ENCODE measurements around the gene TUBGCP2. TPM values are rescaled to one million over a fixed set of nuclear protein-coding genes. Genes with fewer than 3 reads are reported as not detected.

The TUBGCP2 gene
- polyA plus RNA-seq, 1 donor (not counting 4 experiments of a cell fraction or from before 2014, with no cell fraction given): 55.8 TPM

DNA sequence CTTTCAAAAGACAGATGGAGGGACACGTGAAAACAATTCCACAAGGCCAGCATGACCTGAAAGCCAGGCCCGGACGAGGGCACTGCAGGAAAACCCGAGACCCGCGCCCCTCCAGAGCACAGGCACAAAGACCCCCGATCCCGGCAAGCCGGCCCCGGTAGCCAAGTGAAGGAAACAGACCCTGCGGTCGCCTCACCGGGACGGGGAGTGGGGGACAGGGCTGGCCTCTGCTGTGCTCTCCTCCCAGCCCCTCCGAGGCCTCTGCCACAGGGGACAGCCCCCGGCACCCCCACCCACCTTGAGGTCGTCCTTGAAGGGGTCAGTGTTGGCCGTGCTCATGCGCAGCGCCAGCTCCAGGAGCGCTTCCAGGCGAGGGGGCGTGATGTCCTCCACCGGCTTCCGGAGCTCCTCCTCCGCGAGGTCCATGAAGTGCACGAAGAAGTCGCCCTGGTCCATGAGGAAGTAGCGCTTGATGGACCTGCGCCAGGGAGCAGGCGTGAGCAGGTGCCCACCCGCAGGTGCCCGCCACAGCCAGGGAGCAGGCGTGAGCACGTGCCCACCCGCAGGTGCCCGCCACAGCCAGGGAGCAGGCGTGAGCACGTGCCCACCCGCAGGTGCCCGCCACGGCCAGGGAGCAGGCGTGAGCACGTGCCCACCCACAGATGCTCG is 20.7 kb downstream of the TUBGCP2 start:
- H3K9me3 ChIP-seq (ENCODE audit: control insufficient read depth, low read depth, low read length): no peaks in the 10 kb centered on the region
- no peak for FAIRE-seq
- no peak overlapping the region for H2AFZ ChIP-seq (ENCODE audit: control insufficient read depth, low read length)
- H3K9me1 ChIP-seq (ENCODE audit: control insufficient read depth, extremely low read depth, insufficient read depth, low read length): peaks cover 2% of the 10 kb centered on the region
- dilution Hi-C loops (cut with MboI; ENCODE audit: extremely low pct_ligation_motif_present, low sequenced_read_pairs): no loop called here
- no peaks in the 10 kb centered on the region for H3K79me2 ChIP-seq (ENCODE audit: control insufficient read depth, insufficient read depth, low read length)
- peaks cover 30 to 47% of the 10 kb centered on the region in 2 experiments for H3K36me3 ChIP-seq (ENCODE audit: control insufficient read depth in 2 of 2, extremely low read depth in 1 of 2, insufficient read depth in 2 of 2, low read length in 2 of 2)
- H3K4me1 ChIP-seq (ENCODE audit: control insufficient read depth, extremely low read depth, insufficient read depth, low read length): peaks cover 7% of the 10 kb centered on the region
- no peak overlapping the region for H3K4me2 ChIP-seq (ENCODE audit: control insufficient read depth, extremely low read depth, insufficient read depth, low read depth, low read length)
- no peak for TF ChIP-seq EZH2 (IDR thresholded peaks at IDR 0.05; ENCODE audit: low read length)
- TF ChIP-seq, protein P1, sequence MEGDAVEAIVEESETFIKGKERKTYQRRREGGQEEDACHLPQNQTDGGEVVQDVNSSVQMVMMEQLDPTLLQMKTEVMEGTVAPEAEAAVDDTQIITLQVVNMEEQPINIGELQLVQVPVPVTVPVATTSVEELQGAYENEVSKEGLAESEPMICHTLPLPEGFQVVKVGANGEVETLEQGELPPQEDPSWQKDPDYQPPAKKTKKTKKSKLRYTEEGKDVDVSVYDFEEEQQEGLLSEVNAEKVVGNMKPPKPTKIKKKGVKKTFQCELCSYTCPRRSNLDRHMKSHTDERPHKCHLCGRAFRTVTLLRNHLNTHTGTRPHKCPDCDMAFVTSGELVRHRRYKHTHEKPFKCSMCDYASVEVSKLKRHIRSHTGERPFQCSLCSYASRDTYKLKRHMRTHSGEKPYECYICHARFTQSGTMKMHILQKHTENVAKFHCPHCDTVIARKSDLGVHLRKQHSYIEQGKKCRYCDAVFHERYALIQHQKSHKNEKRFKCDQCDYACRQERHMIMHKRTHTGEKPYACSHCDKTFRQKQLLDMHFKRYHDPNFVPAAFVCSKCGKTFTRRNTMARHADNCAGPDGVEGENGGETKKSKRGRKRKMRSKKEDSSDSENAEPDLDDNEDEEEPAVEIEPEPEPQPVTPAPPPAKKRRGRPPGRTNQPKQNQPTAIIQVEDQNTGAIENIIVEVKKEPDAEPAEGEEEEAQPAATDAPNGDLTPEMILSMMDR (optimal IDR thresholded peaks at IDR 0.05 in 1 of 3, IDR thresholded peaks at IDR 0.05 in 1 of 3, conservative IDR thresholded peaks at IDR 0.05 in 1 of 3; ENCODE audit: extremely low read depth in 1 of 3, insufficient read depth in 2 of 3, low read length in 3 of 3): no peak
- no peaks in the 10 kb centered on the region for H3K27me3 ChIP-seq (ENCODE audit: control insufficient read depth, extremely low read depth, insufficient read depth, low read length)
- H4K20me1 ChIP-seq (ENCODE audit: control insufficient read depth, extremely low read depth, insufficient read depth, low read length): no peaks in the 10 kb centered on the region
- no peak for DNase-seq (ENCODE audit: low read depth, low spot score)
- H3K27ac ChIP-seq (ENCODE audit: control insufficient read depth, insufficient read depth, low read length): no peak overlapping the region
- no peak overlapping the region for H3K4me3 ChIP-seq (ENCODE audit: control insufficient read depth in 2 of 3, extremely low read depth in 1 of 3, insufficient read depth in 2 of 3, low read depth in 1 of 3, low read length in 3 of 3)
- no peak overlapping the region for H3K9ac ChIP-seq (ENCODE audit: control insufficient read depth, extremely low read depth, insufficient read depth, low read length)

DNA sequence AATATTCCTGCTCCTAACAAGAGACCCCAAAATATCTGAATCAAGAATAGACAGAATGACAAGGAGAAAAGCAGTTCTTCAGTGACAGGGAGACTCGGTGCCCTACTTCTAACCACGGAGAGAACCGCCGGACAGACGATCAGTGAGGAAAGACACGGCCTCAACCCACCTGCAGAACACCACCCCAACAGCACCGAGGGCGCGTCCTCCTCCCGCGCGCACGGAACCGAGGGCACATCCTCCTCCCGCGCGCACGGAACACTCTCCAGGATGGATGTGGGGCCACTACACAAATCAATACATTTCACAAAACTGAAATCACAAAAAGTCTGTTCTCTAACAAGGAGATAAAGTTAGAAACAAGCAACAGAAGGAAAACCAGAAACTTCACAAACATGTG is 22.3 kb downstream of the TUBGCP2 start:
- no peaks in the 10 kb centered on the region for H3K27me3 ChIP-seq (ENCODE audit: control insufficient read depth, extremely low read depth, insufficient read depth, low read length)
- no peak overlapping the region for H3K9ac ChIP-seq (ENCODE audit: control insufficient read depth, extremely low read depth, insufficient read depth, low read length)
- no peak for DNase-seq (ENCODE audit: low read depth, low spot score)
- no peak overlapping the region for H3K4me3 ChIP-seq (ENCODE audit: control insufficient read depth in 2 of 3, extremely low read depth in 1 of 3, insufficient read depth in 2 of 3, low read depth in 1 of 3, low read length in 3 of 3)
- no peaks in the 10 kb centered on the region for H3K9me3 ChIP-seq (ENCODE audit: control insufficient read depth, low read depth, low read length)
- dilution Hi-C loops (cut with MboI; ENCODE audit: extremely low pct_ligation_motif_present, low sequenced_read_pairs): no loop called here
- no peaks in the 10 kb centered on the region for H3K4me1 ChIP-seq (ENCODE audit: control insufficient read depth, extremely low read depth, insufficient read depth, low read length)
- peaks cover 37 to 47% of the 10 kb centered on the region in 2 experiments for H3K36me3 ChIP-seq (ENCODE audit: control insufficient read depth in 2 of 2, extremely low read depth in 1 of 2, insufficient read depth in 2 of 2, low read length in 2 of 2)
- H3K27ac ChIP-seq (ENCODE audit: control insufficient read depth, insufficient read depth, low read length): no peak overlapping the region
- H4K20me1 ChIP-seq (ENCODE audit: control insufficient read depth, extremely low read depth, insufficient read depth, low read length): no peaks in the 10 kb centered on the region
- H3K79me2 ChIP-seq (ENCODE audit: control insufficient read depth, insufficient read depth, low read length): no peaks in the 10 kb centered on the region
- no peak overlapping the region for H2AFZ ChIP-seq (ENCODE audit: control insufficient read depth, low read length)
- no peak for FAIRE-seq
- no peak for TF ChIP-seq EZH2 (IDR thresholded peaks at IDR 0.05; ENCODE audit: low read length)
- TF ChIP-seq, protein P1 (optimal IDR thresholded peaks at IDR 0.05 in 1 of 3, IDR thresholded peaks at IDR 0.05 in 1 of 3, conservative IDR thresholded peaks at IDR 0.05 in 1 of 3; ENCODE audit: extremely low read depth in 1 of 3, insufficient read depth in 2 of 3, low read length in 3 of 3): no peak
- no peak overlapping the region for H3K4me2 ChIP-seq (ENCODE audit: control insufficient read depth, extremely low read depth, insufficient read depth, low read depth, low read length)
- H3K9me1 ChIP-seq (ENCODE audit: control insufficient read depth, extremely low read depth, insufficient read depth, low read length): no peaks in the 10 kb centered on the region

Data from keratinocyte (primary cell).